GM21619 (cell line): ENCODE data around the gene USP6.
"Not testable (repeated sequence)": the region's sequence is repeated elsewhere in the genome, so short reads cannot be mapped to it uniquely, and the experiment has no call there.

ENCODE experiments used
- ATAC-seq: cut with Tn5 transposase; IDR thresholded peaks from one replicate; pipeline ENCODE4 v1.9.1; 2021; ENCODE audit not compliant: unreplicated experiment

Gene USP6

DNA sequence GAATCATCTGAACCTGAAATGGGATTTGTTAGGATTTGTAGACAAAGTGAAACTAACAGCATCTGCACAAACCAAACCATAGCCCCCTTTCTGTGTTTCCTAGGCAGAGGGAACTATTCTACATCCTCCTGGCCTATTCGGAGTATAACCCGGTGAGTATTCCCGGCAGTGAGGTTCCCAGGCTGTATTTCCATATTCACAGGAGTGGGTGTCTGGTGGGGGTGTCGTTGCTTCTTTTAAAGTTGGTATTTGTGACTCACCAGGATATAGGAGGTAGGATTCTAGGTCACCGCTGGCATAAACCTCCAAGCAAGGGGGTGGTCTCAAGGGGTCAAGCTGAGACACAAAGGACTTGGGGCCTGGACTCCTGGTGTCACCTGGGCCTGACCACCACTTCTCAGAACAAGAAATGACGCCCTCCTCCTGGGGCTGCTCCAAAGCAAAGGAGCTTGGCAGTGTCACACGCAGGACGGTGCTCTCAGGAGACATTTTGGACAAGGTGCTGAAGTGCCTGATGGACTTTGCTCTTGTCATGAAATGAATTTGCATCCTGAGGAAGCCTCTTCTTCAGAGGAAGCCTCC is 19.4 kb downstream of the USP6 start:
- ATAC-seq: not testable (repeated sequence)

DNA sequence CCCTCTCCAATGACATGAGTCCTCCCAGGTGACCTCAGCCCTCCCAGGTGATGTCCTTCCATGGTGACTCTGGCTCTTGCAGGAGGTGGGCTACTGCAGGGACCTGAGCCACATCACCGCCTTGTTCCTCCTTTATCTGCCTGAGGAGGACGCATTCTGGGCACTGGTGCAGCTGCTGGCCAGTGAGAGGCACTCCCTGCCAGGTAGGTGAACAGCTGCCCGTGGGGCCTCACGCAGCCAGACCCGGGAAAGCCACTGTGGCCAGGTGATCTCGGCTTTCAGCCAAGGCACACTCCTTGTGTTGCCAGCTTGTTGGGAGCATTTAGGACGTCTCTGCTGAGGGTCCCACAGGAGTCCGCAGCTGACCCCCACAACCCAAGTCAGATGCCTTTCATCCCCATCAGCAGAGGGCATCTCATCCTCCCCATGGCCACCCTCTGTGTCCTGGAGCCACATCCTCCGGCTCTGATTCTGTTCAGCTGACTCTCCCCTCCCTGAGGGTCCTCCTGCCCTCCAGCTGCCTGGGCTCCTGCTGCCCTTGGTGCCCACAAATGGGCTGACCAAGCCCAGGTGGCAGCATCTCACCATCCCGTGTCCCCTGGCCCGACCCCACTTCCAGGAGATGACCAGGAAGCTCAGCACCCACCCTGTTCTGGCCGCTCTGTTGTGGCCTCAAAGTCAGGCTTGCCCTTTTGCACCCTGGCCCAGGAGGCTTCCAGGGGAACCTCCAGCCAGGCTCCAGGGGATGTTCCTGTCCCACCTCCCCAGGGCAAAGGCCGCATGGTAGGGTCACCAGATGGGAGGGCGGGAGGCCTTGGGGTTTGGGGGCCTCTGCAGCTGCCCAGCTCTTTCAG is 20.1 kb downstream of the USP6 start:
- no peak for ATAC-seq

DNA sequence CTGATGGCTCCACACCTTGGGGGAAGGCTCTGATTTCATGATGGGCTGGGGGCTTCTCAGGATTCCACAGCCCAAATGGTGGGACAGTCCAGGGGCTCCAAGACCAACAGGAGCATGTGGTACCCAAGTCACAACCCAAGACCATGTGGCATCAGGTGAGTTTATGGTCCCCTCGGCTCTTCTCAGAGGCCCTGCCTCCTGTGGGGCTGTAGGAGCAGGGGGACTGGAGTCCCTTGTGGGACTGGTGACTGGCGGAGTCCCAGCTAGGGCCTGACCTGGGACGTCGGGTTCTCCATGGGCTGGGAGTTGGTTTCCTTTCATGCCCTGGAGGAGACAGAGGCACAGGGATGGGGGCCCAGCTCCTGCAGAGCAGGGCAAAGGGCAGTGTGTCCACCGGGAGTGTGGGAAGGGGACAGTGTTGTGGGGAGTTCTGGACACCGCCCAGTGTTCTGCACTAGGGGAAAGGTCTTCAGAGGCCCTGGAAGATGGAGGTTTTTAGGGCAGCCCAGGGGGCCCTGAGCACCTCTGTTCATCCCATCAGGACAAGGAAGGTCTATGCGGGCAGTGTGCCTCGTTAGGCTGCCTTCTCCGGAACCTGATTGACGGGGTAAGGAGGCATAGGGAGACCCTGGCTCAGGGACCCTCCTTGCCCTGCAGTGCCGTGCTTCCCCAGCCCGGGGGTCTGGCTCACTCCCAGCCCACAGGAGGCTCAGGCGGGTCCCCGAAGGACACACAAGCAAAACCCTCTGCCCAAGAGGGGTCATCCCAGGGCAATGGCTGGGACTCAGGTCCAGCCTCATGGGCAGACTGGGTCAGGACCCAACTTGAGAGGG is 21.0 kb downstream of the USP6 start:
- not testable (repeated sequence) for ATAC-seq

DNA sequence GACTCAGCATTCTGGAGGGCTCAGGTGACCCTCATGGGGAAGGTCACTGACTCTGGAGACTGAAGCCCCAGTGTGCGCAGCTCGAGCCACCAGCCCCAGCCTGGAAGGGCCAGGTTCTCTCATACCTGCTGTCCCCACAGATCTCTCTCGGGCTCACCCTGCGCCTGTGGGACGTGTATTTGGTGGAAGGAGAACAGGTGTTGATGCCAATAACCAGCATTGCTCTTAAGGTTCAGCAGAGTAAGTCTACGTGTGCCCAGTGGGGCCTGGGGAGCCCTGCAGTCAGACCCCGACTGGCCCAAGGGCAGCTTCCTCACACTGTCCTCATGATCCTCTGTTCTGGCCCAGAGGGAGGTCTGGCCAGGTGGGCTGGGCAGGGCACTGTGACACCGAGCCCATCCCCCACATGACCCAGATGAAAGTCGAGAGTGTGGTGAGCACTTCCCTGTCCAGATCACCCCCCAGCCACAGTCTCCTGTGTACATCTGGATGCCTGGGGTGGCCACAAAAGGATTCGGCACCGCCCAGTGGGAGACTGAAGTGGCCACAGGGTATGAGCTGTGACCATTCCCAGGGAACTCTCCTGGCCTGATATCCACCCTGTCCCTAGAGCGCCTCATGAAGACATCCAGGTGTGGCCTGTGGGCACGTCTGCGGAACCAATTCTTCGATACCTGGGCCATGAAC is 21.8 kb downstream of the USP6 start:
- ATAC-seq: not testable (repeated sequence)

DNA sequence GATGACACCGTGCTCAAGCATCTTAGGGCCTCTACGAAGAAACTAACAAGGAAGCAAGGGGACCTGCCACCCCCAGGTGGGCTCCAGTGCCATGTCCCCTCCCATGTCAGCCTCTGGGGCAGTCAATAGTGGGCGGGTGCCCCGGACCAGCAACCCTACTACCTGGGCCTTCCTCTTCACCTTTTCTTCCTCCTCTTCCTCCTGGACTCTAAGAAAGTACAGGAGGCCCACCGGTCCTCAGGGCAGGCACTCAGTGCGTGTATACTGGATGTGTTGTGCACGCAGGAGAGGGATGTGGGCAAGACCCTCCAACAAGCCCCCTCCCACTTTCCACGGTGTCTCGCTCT is 22.3 kb downstream of the USP6 start:
- ATAC-seq: not testable (repeated sequence)

DNA sequence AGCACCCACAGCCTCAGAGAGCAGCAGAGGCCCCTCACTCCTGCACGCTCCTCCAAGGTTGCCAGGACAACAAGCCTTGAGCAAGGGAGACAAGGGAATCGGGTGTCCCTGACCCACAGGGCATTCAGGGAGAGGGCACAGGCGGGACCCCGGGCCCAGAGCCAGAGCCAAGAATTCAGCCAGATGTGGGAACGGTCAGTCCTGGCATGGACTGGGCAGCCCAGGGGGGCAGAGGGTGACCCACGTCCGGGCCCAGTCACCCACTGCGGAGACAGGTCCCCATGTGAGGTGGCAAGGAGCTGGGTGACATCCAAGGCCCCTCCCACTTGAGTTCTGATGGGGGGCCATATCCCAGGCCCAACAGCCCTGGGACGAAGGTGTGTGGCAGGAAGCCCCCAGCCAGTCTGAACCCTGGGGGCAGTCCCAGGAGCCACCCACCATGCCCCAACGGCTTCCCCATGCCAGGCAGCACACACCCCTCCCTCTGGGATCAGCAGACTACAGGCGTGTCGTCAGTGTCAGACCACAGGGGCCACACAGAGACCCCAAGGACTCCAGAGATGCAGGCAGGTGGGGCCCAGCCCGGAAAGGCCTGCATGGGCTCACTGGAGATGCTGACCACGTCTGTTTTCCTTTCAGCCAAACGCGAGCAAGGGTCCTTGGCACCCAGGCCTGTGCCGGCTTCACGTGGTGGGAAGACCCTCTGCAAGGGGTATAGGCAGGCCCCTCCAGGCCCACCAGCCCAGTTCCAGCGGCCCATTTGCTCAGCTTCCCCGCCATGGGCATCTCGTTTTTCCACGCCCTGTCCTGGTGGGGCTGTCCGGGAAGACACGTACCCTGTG is 23.0 kb downstream of the USP6 start:
- no peak for ATAC-seq

DNA sequence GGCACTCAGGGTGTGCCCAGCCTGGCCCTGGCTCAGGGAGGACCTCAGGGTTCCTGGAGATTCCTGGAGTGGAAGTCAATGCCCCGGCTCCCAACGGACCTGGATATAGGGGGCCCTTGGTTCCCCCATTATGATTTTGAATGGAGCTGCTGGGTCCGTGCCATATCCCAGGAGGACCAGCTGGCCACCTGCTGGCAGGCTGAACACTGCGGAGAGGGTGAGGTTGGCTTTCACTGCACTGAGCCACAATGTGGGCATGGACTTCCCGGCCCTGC is 23.6 kb downstream of the USP6 start:
- no peak for ATAC-seq

DNA sequence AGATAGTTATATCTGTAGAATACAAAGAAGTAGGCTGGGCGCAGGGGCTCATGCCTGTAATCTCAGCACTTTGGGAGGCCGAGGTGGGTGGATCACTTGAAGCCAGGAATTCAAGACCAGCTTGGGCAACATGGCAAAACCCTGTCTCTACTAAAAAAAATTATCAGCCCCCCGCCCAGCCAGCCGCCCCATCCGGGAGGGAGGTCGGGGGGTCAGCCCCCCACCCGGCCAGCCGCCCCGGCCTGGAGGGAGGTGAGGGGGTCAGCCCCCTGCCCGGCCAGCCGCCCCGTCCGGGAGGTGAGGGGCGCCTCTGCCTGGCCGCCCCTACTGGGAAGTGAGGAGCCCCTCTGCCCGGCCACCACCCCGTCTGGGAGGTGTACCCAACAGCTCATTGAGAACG is 27.0 kb downstream of the USP6 start:
- not testable (repeated sequence) for ATAC-seq

DNA sequence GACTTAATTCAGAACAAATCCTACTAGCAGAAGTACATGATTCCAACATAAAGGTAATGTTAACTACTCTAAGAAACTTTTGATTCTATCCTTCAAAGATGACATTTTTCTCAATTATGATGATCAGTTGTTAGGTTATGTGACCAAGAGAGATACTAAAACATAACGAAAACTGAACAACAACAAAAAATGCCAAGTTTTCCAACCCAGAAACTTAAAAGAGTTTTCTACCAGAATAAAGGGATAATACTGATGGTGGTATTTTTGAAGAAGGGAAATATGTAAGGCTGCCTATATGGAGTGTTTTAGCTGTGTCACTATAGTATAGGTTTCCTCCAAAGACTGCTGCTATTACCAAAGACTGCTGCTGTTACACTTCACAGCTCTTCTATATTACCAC is 30.3 kb downstream of the USP6 start:
- ATAC-seq: not testable (repeated sequence)

DNA sequence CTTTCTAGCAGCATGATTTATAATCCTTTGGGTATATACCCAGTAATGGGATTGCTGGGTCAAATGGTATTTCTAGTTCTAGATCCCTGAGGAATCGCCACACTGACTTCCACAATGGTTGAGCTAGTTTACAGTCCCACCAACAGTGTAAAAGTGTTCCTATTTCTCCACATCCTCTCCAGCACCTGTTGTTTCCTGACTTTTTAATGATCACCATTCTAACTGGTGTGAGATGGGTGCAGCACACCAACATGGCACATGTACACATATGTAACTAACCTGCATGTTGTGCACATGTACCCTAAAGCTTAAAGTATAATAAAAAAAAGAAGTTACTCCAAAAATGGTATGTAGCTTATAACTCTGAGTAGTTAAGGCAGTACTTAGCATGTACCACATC is 44.9 kb downstream of the USP6 start:
- not testable (repeated sequence) for ATAC-seq

DNA sequence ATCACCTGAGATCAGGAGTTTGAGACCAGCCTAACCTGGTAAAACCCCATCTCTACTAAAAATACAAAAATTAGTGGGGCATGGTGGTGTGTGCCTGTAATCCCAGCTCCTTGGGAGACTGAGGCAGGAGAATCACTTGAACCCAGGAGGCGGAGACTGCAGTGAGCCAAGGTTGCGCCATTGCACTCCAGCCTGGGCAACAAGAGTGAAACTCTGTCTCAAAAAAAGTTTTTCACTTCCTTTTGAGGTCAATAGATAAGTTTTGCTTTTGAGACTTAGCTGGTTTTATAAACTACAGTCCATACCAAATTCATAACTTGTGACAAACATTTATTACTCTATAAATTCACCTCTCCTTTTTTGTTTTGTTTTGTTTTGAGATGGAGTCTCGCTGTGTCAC is 46.0 kb downstream of the USP6 start:
- not testable (repeated sequence) for ATAC-seq

DNA sequence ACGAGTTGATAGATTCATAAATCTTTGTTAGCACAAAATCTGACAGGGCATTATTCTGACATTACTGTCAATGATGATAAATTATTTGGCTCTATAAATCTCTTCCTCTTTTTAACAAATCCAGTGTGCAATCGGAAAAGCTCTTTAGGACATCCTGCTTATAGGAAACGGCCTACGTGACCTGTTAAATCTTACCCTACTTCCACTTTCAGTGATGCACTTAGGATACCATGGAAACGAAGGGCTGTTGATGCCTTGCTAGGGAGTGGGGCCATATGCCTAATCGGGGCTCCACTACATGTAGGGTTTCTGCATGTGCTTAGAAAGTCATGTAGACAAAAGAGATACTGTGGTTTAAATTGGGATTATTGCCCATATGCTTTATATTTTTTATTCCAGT is 48.6 kb downstream of the USP6 start:
- ATAC-seq: no peak

DNA sequence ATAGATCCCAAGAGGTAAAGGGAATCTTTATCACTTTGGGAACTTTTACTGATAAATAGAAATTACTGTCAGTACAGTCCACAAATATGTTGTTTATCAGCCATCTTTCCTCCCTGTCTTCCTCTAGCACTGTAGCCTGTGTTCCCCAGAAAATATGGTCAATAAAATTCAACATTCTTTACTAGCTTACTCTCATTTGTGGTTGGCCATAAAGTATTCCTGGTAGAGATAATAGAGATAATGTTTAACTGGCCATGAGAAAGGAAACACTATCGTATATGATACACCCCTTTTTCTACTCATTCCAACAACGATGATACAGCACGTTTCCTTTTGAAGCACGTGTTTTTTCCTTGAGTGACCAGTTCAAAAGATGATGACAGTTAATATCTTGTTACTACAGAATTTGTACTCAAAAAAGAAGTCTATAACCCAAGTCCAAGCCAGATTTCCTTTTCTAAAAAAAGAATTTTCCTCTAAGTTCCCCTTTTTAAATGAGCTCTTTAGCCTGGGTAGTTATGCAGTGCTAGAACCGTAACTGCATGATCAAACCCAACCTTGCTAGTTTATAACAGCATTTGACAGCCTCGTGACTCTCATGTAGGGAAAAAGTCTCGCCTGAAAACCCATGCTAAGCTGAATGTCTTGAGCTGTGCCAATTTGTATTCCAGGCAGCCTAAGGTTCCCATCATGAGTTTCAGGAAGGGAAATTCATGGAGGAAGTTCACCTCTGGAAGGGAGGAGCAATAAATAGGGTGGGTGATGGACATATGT is 50.1 kb downstream of the USP6 start:
- not testable (repeated sequence) for ATAC-seq

DNA sequence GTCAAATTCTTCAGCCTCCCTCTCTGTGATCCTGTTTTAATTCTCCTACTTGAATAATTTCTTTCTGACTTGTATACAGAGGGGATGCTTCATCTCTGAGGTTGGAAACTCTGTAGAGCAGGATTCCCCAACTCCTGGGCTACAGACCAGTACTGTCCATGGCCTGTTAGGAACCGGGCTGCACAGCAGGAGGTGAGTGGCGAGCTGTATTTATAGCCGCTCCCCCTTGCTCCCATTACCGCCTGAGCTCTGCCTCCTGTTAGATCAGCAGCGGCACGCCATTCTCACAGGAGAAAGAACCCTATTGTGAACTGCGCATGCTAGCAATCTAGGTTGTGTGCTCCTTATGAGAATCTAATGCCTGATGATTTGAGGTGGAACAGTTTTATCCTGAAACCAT is 59.2 kb downstream of the USP6 start:
- not testable (repeated sequence) for ATAC-seq

DNA sequence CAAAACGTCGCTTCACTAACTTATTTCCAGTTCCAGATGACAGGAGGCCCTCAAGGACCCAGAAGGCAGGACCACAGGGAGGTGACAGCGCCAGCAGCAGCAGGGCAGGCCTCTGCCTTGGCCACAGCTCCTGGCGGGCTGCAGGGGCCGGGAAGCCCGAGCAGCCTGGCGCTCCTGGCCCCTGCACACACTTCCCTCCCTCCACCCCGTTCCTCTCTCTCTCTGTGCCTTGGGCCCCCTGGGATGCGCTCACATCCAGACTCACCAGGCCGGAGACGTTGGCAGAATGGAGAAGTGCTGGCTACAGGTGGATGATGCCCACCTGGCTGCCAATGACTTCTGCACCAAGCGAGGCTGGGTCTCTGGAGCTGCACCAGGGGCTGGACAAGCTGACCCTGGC is 63.2 kb downstream of the USP6 start:
- ATAC-seq: no peak

DNA sequence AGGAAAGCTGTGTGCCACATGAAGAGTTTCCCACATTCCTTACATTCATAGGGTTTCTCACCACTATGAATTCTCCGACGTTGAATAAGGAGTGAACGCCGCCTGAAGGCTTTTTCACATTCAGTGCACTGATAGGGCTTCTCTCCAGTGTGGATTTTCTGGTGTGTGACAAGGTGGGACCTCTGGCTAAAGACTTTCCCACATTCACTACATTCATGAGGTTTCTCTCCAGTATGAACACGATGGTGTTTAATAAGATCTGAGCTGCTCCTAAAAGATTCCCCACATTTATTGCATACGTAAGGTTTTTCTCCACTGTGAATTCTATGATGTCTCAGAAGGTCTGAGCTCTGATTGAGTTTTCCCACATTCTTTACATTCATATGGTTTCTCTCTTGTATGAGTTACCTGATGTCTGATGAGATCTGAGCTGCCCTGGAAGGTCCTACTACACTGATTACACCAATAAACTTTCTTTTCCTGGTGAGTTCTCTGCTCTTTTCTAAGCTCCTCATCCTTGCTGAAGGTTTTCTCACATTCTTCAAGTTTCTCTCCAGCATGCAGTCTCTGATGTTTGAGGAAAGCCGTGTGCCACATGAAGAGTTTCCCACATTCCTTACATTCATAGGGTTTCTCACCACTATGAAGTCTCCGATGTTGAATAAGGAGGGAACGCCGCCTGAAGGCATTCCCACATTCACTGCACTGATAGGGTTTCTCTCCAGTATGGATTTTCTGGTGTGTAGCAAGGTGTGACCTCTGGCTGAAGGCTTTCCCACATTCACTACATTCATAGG is 65.9 kb downstream of the USP6 start:
- ATAC-seq: no peak

DNA sequence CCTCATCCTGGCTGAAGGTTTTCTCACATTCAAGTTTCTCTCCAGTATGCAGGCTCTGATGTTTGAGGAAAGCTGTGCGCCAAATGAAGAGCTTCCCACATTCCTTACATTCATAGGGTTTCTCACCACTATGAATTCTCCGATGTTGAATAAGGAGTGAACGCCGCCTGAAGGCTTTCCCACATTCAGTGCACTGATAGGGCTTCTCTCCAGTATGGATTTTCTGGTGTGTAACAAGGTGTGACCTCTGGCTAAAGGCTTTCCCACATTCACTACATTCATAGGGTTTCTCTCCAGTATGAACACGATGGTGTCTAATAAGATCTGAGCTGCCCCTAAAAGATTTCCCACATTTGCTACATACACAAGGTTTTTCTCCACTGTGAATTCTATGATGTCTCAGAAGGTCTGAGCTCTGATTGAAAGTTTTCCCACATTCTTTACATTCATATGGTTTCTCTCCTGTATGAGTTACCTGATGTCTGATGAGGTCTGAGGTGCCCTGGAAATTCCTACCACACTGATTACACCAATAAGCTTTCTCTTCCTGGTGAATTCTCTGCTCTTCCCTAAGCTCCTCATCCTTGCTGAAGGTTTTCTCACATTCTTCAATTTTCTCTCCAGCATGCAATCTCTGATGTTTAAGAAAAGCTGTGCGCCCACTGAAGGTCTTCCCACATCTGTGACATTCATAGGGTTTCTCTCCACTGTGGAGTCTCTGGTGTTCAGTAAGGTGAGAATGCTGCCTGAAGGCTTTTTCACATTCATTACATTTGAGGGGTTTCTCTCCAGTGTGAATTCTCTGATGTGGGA is 67.0 kb downstream of the USP6 start:
- no peak for ATAC-seq

DNA sequence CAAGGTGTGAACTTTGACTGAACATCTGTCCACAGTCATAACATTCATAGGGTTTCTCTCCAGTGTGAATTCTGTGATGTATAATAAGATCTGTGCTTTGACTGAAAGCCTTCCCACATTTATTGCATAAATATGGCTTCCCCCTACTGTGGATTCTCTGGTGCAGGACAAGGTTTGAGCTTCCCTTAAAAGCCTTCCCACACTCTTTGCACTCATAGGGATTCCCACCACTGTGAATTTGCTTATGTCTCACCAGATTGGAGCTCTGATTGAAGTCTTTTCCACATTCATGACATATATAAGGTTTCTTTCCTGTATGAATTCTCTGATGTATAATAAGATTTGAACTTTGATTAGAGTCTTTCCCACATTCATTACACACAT is 67.6 kb downstream of the USP6 start:
- no peak for ATAC-seq
